HFF-Myc (cell line): Measurements from ENCODE around the gene SLC25A13.

Source experiments
- DNase-seq: peaks from one replicate; pipeline ENCODE4 v3.0.0-alpha.2; 2011; ENCODE audit warnings: low read depth; ENCODE audit errors: extremely low read depth
- H3K4me3 ChIP-seq: replicated peaks from 2 replicates; pipeline ENCODE4 v1.5.1; 2011; ENCODE audit warnings: low read depth, mild to moderate bottlenecking, control low read depth, low read length
- TF ChIP-seq, protein P1 (sequence below): IDR thresholded peaks from 2 replicates; pipeline ENCODE4 v1.5.1; 2012; ENCODE audit warnings: mild to moderate bottlenecking, low read depth, low read length, control low read depth; ENCODE audit errors: missing control alignments

SLC25A13 gene

DNA sequence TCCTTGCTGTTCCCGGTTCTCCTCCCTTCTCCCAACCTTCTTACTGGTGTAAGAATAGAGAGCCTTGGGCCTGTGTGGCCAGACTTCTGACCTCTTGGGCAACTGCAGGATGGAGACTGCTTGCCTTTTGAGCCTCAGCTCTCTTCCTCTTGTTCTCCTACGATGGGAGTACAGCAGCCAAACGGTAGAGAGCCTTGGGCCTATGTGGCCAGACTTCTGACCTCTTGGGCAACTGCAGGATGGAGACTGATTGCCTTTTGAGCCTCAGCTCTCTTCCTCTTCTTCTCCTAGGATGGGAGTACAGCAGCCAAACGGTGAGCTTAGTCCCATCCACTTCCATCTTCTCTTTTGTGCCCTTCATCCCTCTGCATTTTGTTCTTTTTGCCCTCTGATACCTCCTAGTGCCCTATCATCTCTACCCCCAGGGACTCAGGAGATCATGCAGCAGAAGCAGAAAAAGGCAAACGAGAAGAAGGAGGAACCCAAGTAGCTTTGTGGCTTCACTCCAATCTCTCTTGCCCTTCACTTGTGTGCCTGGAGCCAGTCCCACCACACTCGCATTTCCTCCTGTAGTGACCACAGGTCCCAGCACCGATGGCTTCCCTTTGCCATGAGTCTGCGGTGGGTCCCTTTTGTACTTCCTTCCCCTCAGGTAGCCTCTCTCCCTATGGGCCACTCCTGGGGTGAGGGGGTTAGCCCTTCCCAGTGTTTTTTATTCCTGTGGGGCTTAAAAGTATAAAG, 15.3 kb downstream of the SLC25A13 start:
- no peak overlapping the region for H3K4me3 ChIP-seq
- DNase-seq = no peak
- TF ChIP-seq, protein P1, sequence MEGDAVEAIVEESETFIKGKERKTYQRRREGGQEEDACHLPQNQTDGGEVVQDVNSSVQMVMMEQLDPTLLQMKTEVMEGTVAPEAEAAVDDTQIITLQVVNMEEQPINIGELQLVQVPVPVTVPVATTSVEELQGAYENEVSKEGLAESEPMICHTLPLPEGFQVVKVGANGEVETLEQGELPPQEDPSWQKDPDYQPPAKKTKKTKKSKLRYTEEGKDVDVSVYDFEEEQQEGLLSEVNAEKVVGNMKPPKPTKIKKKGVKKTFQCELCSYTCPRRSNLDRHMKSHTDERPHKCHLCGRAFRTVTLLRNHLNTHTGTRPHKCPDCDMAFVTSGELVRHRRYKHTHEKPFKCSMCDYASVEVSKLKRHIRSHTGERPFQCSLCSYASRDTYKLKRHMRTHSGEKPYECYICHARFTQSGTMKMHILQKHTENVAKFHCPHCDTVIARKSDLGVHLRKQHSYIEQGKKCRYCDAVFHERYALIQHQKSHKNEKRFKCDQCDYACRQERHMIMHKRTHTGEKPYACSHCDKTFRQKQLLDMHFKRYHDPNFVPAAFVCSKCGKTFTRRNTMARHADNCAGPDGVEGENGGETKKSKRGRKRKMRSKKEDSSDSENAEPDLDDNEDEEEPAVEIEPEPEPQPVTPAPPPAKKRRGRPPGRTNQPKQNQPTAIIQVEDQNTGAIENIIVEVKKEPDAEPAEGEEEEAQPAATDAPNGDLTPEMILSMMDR = no peak

DNA sequence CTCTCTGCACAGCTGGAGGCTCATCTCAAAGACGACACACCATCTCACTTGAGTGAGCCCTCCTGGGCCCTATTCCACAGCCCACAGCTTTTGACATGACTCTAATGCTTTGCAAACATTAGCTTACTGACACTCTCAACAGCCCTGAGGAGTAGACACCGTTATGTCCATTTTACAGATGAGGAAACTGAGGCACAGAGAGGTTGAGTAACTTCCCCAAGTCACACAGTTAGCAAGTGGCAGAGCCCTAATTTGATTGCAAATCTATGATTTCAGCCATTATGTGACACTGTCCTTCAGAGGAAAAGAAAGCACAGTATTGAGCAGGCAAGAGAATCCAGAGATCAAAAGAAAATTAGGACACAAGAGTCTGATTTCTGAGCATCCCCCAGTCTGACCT, 16.0 kb downstream of the SLC25A13 start:
- H3K4me3 ChIP-seq = no peak overlapping the region
- TF ChIP-seq, protein P1 = no peak
- no peak for DNase-seq

DNA sequence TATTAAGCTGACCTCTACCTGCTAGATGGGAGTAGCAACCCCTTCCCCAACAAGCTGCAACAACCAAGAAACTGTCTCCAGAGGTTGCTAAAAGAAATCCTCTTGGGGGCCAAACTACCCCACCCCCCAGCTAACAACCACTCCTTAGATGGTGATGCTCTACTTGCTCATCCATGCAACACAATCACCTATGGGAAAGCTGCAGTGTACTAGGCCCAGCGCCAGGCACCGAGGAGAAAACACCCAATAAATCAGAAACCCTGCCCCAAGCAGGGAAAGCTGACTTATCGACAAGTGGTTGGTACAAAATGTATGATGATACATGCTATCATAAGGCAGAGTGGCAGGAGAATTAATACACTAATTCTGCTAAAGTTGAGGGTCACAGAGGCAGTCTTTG, 17.3 kb downstream of the SLC25A13 start:
- DNase-seq = no peak
- TF ChIP-seq, protein P1 = no peak
- no peak overlapping the region for H3K4me3 ChIP-seq

DNA sequence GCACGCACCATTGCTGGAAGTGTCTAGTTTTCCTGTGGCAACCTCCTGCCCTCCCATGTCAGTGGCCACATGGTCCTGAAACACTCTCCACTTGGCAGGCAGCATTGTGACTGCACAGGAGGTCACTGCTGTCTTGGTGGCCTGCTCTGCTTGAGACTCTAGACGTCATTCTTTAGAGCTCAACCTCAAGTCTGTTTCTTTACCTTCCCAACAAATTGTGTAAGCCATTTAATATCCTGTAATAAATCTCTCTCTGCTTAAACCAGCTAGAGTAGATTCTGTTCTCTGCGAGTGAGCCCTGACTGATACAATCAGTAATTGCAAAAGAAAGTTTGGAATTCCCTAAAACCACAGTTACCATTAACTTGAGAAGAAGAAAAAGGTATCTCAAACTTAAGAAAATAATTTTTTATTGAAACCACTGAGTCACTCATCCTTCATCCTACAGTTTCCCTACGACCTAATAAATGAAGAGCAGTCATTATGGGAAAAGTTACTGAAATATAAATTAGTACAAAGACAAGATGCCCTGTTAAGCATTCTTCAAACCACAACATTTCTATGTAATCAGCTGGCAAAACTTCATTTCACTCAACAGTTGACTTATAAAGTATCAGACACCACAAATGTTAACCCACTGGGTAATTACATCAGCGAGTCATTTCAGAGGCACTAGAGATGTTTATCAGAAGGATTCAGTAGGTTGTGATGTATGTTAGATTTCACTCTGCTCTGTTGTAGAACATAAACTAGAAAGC, 18.0 kb downstream of the SLC25A13 start:
- H3K4me3 ChIP-seq = no peak overlapping the region
- no peak for DNase-seq
- TF ChIP-seq, protein P1 = no peak

DNA sequence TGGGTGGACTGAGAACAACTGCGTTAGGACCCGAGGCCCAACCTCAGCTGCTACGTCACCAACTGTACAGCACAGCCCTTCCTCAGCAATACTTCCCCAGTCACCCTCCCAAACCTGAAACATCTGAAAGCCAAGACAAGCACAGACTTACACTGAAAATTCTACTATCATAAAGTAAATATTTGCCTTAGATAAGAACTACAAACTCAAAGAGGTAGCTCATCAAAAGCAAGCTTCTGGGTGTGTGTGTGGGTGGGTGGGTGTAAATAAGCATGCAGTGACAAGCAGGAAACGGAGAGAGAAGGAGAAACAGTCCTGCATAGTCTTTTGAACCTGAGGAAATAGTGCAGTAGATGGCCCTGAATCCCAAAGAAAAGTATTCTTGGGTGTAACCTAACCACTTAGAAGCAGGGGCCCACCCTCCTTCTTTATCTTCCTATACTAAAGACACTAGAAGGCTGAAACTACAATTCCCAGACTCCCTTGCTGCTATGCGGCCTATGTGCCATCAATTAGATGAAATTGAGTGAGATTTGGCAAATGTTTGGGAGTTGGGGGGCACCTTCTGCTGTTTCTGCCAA, 18.7 kb downstream of the SLC25A13 start:
- no peak overlapping the region for H3K4me3 ChIP-seq
- DNase-seq = no peak
- TF ChIP-seq, protein P1 = no peak

DNA sequence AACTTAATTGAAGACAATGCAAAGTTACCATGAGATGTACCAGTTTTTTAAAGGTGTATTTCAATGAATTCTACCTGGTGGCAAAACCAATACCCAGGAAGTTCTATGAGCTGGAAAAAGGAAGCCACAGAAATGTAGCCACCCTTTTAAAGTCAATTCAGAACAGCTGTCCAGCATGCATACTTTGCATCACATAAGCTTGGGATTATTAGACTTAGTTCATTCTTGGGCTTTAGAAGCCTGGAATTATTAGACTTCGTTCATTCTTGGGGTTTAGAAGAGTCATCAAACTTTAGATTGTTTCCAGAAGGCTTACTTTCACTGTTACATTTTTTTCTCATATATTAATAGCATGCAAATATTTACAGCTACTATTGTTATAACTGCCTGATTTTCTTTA, 20.9 kb downstream of the SLC25A13 start:
- TF ChIP-seq, protein P1 = no peak
- H3K4me3 ChIP-seq = no peak overlapping the region

More for the DNA sequence above, 20.9 kb downstream of the SLC25A13 start:
- peak; percentile 38 for DNase-seq
